ENCODE results near the gene PHF19. TPM values are rescaled to one million over a fixed set of nuclear protein-coding genes. Genes with fewer than 3 reads are reported as not detected.

PHF19 gene
- total RNA-seq, 4 donors from 2014 or later: 16.3 to 31.2 (median 25.3) TPM

DNA sequence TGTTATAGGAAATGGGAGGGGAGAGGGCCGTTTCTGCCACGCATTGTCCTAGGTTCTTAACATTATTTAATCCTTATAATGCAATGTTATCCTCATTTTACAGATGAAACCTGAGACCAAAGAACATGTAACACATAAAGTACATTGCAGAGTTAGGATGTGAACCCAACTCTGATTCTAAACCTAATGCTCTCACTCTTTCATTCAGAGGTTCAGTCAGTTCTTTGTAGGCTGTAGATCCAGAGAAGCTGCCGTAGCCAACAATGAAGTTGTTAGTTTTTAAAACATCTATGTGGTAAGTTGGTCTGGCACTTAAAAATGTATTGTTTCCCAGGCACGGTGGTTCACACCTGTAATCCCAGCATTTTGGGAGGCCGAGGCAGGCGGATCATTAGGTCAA is 23.8 kb downstream of the PHF19 start:
- TF ChIP-seq, protein P1, sequence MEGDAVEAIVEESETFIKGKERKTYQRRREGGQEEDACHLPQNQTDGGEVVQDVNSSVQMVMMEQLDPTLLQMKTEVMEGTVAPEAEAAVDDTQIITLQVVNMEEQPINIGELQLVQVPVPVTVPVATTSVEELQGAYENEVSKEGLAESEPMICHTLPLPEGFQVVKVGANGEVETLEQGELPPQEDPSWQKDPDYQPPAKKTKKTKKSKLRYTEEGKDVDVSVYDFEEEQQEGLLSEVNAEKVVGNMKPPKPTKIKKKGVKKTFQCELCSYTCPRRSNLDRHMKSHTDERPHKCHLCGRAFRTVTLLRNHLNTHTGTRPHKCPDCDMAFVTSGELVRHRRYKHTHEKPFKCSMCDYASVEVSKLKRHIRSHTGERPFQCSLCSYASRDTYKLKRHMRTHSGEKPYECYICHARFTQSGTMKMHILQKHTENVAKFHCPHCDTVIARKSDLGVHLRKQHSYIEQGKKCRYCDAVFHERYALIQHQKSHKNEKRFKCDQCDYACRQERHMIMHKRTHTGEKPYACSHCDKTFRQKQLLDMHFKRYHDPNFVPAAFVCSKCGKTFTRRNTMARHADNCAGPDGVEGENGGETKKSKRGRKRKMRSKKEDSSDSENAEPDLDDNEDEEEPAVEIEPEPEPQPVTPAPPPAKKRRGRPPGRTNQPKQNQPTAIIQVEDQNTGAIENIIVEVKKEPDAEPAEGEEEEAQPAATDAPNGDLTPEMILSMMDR (IDR thresholded peaks at IDR 0.05): no peak
- ATAC-seq (ENCODE audit: low FRiP score): no peak

DNA sequence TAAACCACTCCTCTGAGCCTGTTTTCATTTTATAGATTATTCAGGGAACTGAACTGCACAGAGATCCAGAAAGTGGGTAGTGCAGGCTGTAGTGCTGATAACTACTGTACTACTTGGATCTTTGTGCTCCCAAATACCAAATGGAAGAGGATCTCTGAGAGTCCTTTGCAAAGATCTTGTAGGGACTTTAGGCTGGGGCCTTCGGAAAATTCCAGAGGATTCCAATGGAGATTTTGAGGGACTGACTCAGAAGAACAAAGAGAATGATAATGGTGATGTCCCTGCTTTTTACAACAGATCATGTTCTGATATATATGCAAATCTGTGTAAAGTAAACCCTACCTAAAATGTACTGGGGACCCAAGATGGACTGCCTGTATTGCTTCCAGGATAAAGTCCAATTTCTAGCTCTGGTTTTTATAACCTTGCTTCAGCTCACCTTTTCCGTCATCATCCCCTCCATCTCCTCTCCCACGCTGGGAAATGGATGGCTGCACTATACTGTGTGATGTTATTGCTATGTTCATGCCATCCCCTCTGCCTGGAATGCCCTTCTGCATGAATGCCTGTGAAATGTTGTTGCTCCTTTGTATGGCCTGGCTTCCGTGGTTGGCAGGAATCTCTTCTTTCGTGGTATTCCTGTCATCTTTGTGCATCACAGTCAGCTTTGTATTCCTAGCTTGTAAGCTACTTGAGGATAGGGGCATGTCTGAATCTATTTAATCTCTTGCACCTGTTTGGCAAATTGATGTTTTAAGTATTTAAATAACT is 24.6 kb downstream of the PHF19 start:
- DNase-seq (ENCODE audit: low spot score) (no peak), ATAC-seq (ENCODE audit: low FRiP score) (no peak)
- TF ChIP-seq, protein P1 (IDR thresholded peaks at IDR 0.05): no peak

More for the DNA sequence above, 23.8 kb downstream of the PHF19 start:
- no peak for DNase-seq (ENCODE audit: low spot score)

DNA sequence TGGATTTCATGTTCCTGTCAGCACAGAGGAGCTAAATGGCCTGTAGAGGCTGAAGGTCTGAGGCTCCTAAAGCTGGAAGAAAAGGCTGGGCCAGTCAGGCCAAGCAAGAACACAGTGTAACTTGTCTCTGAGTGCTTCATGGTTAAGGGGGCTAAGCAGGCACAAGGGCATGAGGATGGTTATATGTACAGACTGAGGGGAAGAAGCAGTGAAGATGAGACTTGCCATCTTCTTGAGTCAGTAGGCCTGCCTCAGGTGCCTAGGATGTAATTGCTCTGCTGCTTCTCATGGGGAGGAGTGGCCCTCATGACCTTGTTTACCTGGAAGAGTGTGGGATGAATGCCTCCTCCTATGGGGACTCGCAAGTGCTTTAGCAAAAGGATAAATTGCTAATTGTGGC is 25.5 kb downstream of the PHF19 start:
- DNase-seq (ENCODE audit: low spot score): no peak
- ATAC-seq (ENCODE audit: low FRiP score): no peak
- TF ChIP-seq, protein P1 (IDR thresholded peaks at IDR 0.05): no peak

DNA sequence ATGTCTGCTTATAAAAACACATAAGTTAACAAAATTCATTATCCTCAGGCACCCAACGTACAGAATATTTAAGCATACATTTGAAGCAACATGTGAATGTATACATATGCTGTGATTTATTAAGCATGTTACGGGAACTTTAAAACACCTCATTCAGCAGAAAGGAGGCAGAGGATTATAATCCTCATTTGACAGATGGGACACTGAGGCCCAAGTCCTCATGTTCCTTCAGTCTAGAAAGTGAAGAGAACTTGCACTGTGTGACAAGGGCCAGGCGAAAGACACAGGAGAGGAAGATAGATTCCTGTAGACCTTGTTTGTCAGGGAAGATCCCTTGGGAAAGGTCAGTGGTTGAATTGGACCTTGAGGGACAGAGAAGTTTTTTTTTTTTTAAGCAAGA is 26.7 kb downstream of the PHF19 start:
- TF ChIP-seq, protein P1 (IDR thresholded peaks at IDR 0.05): no peak
- DNase-seq (ENCODE audit: low spot score) (no peak), ATAC-seq (ENCODE audit: low FRiP score) (no peak)

DNA sequence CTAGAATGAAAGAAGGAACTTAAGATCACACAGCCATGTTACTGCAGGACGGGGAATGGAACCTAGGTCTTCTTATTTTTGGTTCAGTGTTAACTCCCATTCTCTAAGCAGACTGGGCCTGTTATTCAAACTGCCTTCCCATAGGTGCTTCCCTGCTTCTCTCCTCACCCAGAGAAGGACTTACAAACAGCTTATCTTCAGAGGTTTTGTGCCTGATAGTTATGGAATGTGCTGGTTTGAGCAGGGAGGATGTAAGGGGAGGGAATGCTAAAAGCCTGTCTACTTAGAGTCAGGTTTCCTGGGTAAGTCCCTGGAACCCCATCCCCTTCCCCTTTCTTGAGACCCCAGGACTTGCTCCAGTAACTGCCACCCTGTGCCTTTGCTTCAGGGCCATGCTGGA is 30.1 kb downstream of the PHF19 start:
- ATAC-seq (ENCODE audit: low FRiP score): no peak
- no peak for DNase-seq (ENCODE audit: low spot score)
- TF ChIP-seq, protein P1 (IDR thresholded peaks at IDR 0.05): no peak

DNA sequence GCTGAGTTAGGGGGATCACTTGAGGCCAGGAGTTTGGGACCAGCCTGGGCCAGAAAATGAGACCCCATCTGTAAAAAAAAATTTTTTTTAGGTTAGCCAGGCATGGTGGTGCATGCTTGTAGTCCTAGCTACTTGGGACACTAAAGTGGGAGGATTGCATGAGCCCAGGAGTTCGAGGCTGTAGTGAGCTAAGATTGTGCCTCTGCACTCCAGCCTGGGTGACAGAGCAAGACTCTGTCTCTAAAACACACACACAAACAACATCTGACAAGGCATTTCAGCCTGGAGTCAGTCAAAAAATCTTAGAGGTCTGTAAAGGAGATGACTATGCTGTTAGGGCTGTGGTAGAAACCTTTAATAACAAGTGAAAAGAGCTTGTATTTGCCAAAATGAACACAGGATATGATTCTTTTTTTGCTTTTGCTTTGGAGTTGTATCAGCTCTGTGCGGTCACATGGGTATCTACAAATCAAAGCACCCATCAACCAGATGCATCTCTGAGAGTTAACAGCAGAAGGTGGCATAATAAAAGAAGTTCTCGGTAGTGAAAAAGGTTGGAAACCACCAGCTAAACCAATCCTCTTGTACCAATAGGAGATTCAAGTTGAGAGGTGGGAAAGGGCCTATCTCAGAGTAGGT is 30.6 kb downstream of the PHF19 start:
- DNase-seq (ENCODE audit: low spot score): no peak
- TF ChIP-seq, protein P1 (IDR thresholded peaks at IDR 0.05): no peak
- ATAC-seq (ENCODE audit: low FRiP score): no peak

DNA sequence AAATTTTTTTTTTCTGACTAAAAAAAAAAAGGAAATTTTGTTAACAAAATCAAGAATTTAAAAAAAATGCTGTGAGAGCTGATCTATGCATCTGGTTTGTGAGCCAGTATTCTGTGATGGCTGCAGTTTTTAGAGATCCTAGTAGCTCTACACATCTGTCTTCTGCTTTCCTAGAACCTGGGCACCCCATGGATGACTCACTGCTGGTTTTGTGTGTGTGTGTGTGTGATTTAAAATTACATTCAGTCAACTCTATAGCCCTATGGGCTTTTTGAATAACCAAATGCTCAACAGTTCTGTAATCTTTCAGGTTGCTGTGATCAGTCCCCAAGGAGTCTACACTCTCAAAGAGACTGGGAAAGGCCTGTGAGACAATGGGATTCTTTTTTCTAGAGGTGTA is 31.7 kb downstream of the PHF19 start:
- ATAC-seq (ENCODE audit: low FRiP score): no peak
- TF ChIP-seq, protein P1 (IDR thresholded peaks at IDR 0.05): no peak
- DNase-seq (ENCODE audit: low spot score): no peak

Measured in omental fat pad (tissue), 4 donors.